CD4-positive, alpha-beta memory T cell (primary cell): ENCODE results near the gene SPON2. TPM values are rescaled to one million over a fixed set of nuclear protein-coding genes. Genes with fewer than 3 reads are reported as not detected.

Source experiments
- CTCF ChIA-PET: fragments of 350-600 bp; sonication (Branson Sonifier 250); formaldehyde crosslinking; loops from one replicate; lab custom pipeline; 2021; ENCODE audit warnings: inconsistent platforms; ENCODE audit not compliant: partially characterized antibody; lab: Charles Lee
- POLR2A ChIA-PET: fragments of 350-600 bp; sonication (Branson Sonifier 250); formaldehyde crosslinking; loops from one replicate; lab custom pipeline; 2021; ENCODE audit not compliant: partially characterized antibody; lab: Charles Lee
- DNase-seq, 5 donors: peaks; one replicate each; pipeline versions ENCODE4 v3.0.0 to v3.0.0-alpha.2; 2020 to 2022; ENCODE audit warnings: mixed read lengths in 1 of 5
- H3K27ac ChIP-seq: one replicate; pipeline ENCODE4 v1.7.0; 2013; ENCODE audit warnings: low read depth, low read length
- H3K27me3 ChIP-seq: 2 replicates; pipeline ENCODE4 v1.7.0; 2013; ENCODE audit warnings: mild to moderate bottlenecking, low read length, moderate library complexity; ENCODE audit not compliant: insufficient read depth
- H3K36me3 ChIP-seq: 2 replicates; pipeline ENCODE4 v1.7.0; 2013; ENCODE audit warnings: mild to moderate bottlenecking, low read length, moderate library complexity; ENCODE audit not compliant: insufficient read depth
- H3K4me1 ChIP-seq: 2 replicates; pipeline ENCODE4 v1.7.0; 2013; ENCODE audit warnings: mild to moderate bottlenecking, low read length, moderate library complexity; ENCODE audit not compliant: insufficient read depth
- H3K4me3 ChIP-seq, 2 donors: one replicate each; pipeline ENCODE4 v1.7.0; 2013; ENCODE audit warnings: low read length in 2 of 2, mild to moderate bottlenecking in 1 of 2
- H3K9me3 ChIP-seq, 2 donors: one replicate each; pipeline ENCODE4 v1.7.0; 2013; ENCODE audit warnings: low read length in 2 of 2, control low read depth in 1 of 2; ENCODE audit not compliant: control insufficient read depth in 1 of 2
- H3K27ac Mint-ChIP-seq, 7 donors: one replicate each; pipeline ENCODE4 v1.8.0; 2020 to 2021; ENCODE audit warnings: mixed read lengths in 7 of 7, mild to moderate bottlenecking in 6 of 7, inconsistent platforms in 3 of 7, moderate library complexity in 3 of 7
- H3K27me3 Mint-ChIP-seq, 2 donors: one replicate each; pipeline ENCODE4 v1.8.0; 2020 to 2021; ENCODE audit warnings: mixed read lengths in 2 of 2
- H3K36me3 Mint-ChIP-seq, 2 donors: one replicate each; pipeline ENCODE4 v1.8.0; 2020 to 2021; ENCODE audit warnings: mixed read lengths in 2 of 2, inconsistent platforms in 1 of 2, mild to moderate bottlenecking in 1 of 2
- H3K4me1 Mint-ChIP-seq, 4 donors: one replicate each; pipeline ENCODE4 v1.8.0; 2020 to 2021; ENCODE audit warnings: mixed read lengths in 4 of 4, mild to moderate bottlenecking in 1 of 4
- H3K4me3 Mint-ChIP-seq, 8 donors: one replicate each; pipeline ENCODE4 v1.8.0; 2020 to 2021; ENCODE audit warnings: mixed read lengths in 8 of 8, mild to moderate bottlenecking in 7 of 8, moderate library complexity in 6 of 8, inconsistent platforms in 3 of 8
- H3K9me3 Mint-ChIP-seq, 8 donors: one replicate each; pipeline ENCODE4 v1.8.0; 2020 to 2021; ENCODE audit warnings: mixed read lengths in 8 of 8, mild to moderate bottlenecking in 5 of 8, inconsistent platforms in 3 of 8, moderate library complexity in 1 of 8
- intact Hi-C: fragments of 100-400 bp; cut with micrococcal nuclease; formaldehyde crosslinking; loops from one replicate; pipeline ENCODE4 v1.15.1; 2023
- polyA plus RNA-seq, 2 donors: library from polyadenylated mRNA; unstranded; fragments of 300-500 nt; fragmentation: Illumina TruSeq; gene quantifications; one replicate each; pipeline ENCODE4 v1.2.3, GENCODE V29; 2021
- total RNA-seq, 2 experiments: library from RNA; stranded (reverse); gene quantifications; one replicate each; pipeline ENCODE4 v1.2.3, GENCODE V29; 2021

Gene SPON2
- total and polyA plus RNA-seq, 4 experiments from 2014 or later, result 5.4 to 8.4 (median 7.2) TPM

DNA sequence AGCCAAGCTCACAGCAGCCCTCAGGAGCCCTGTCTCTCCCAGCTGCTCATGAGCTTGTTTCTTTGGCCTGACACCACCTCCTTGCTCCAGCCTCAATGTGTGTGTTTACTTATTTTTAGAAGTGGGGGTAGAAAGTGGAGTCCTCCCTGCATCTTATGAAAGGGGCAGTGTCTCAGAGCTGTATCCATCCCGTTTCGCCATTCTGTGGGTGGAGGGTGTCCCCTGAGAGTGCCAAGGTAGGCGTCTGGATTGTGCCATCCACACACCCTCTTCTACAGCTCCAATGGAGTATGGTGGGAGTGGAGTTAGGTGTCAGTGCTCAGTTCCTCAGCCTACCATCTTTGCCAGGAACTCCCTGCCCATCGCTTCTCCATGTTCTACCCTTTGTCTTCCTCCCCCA is 8.3 kb downstream of the SPON2 start:
- no peak overlapping the region for H3K4me3 Mint-ChIP-seq
- Histone ChIP-seq H3K9me3 (no peaks in the 10 kb centered on the region), H3K36me3 (no peaks in the 10 kb centered on the region), H3K27ac (no peak overlapping the region), H3K4me1 (peaks cover 12% of the 10 kb centered on the region), H3K27me3 (no peaks in the 10 kb centered on the region), H3K4me3 (no peak overlapping the region)
- no peaks in the 10 kb centered on the region for H3K9me3 Mint-ChIP-seq
- ChIA-PET CTCF (interaction anchor here (0.9 to 1.9 kb wide), 6 partner anchors 13 to 116 kb away, joined by 3 to 7 read pairs (median 3); no protein-coding TSS in a partner anchor), POLR2A (no interaction called here)
- intact Hi-C loops, result no loop called here
- peaks cover 0 to 3% of the 10 kb centered on the region in 2 donors for H3K36me3 Mint-ChIP-seq
- no peak overlapping the region for H3K27ac Mint-ChIP-seq
- peaks cover 2 to 3% of the 10 kb centered on the region in 2 donors for H3K27me3 Mint-ChIP-seq
- H3K4me1 Mint-ChIP-seq, result peaks cover 9 to 18% (median 14%) of the 10 kb centered on the region in 4 donors
- DNase-seq, result no peak

DNA sequence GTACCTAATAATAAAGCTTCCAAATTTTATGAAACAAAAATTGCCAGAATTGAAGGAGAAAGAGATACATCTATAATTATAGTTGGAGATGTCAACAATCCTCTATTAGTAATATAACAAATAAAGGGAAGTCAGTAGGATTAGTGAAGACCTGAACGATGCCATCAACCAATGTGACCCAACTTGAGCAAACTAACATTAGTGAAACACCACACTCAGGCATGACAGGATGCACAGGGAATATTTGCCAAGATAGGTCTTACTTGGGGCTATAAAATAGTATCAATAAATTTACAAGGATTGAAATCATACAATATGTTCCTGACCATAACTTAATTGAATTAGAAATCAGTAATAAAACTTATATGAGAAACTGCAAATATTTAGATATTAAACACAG is 12.0 kb downstream of the SPON2 start:
- H3K4me1 ChIP-seq, result no peaks in the 10 kb centered on the region
- POLR2A ChIA-PET, result no interaction called here
- Mint-ChIP-seq H3K9me3 (peaks cover 0 to 15% (median 3%) of the 10 kb centered on the region in 8 donors), H3K27me3 (peaks cover 2 to 3% of the 10 kb centered on the region in 2 donors), H3K27ac (no peak overlapping the region), H3K4me3 (no peak overlapping the region), H3K4me1 (peaks cover 0 to 5% (median 2%) of the 10 kb centered on the region in 4 donors), H3K36me3 (no peaks in the 10 kb centered on the region)
- H3K4me3 ChIP-seq, result no peak overlapping the region
- H3K9me3 ChIP-seq, result no peaks in the 10 kb centered on the region
- CTCF ChIA-PET, result no interaction called here
- DNase-seq, result no peak
- H3K27me3 ChIP-seq, result no peaks in the 10 kb centered on the region
- H3K27ac ChIP-seq, result no peak overlapping the region
- H3K36me3 ChIP-seq, result no peaks in the 10 kb centered on the region
- intact Hi-C loops, result no loop called here

DNA sequence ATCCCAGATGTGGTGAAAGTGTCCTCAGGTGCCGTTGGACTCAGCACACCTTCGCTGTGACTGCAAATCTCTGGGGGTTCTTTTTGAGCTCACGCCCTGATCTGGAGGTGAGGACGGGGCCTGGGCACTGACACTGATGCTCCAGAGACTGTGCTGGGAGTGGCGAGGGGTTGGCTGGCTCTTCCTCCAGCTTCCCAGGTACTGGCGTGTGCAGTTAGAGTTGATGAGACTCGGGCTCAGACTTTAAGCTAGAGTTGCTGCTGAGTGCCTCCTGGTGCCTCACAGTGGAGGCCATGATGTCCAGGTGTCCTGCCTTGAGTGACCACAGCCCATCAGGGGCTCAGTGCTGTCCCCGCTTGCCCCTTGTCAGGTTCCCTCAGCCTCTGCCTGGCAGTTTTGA is 16.3 kb downstream of the SPON2 start:
- no peaks in the 10 kb centered on the region for H3K36me3 Mint-ChIP-seq

DNA sequence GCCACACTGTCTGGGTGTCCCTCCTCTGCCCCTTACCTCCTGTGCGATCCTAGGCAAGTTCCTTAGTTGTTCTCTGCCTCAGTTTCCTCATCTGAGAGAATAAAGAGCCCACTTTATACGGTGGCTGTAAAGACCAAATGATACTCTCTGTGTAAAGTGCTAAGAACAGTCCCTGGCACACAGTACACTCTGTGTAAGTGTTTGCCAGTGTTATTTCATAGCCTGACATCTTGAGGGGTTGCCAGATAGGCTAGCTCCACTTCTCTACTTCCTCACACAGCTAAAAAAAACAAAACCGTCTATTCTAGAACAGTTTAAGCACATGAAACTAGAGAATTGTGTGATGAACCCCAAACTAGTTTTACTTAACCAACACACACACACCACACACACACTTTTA is 17.1 kb downstream of the SPON2 start:
- no peaks in the 10 kb centered on the region for H3K36me3 Mint-ChIP-seq
- no peaks in the 10 kb centered on the region for H3K9me3 ChIP-seq
- peaks cover 0 to 15% (median 3%) of the 10 kb centered on the region in 8 donors for H3K9me3 Mint-ChIP-seq
- POLR2A ChIA-PET, result no interaction called here
- H3K27ac ChIP-seq, result no peak overlapping the region
- H3K36me3 ChIP-seq, result no peaks in the 10 kb centered on the region
- peak overlapping the region in 1 of 8 donors; percentile 13 for H3K4me3 Mint-ChIP-seq
- no peaks in the 10 kb centered on the region for H3K4me1 ChIP-seq
- peaks cover 13% of the 10 kb centered on the region in 2 donors for H3K27me3 Mint-ChIP-seq
- CTCF ChIA-PET, result interaction anchor here (1.6 kb wide), 1 partner anchor 12 kb away, joined by 5 read pairs; no protein-coding TSS in a partner anchor
- H3K27ac Mint-ChIP-seq, result no peak overlapping the region
- H3K27me3 ChIP-seq, result no peaks in the 10 kb centered on the region
- no peak overlapping the region for H3K4me3 ChIP-seq
- intact Hi-C loops, result no loop called here
- DNase-seq, result no peak
- H3K4me1 Mint-ChIP-seq, result no peaks in the 10 kb centered on the region

More for the DNA sequence above, 16.3 kb downstream of the SPON2 start:
- POLR2A ChIA-PET, result no interaction called here
- no peaks in the 10 kb centered on the region for H3K36me3 ChIP-seq
- Mint-ChIP-seq H3K27ac (peak overlapping the region in 1 of 7 donors; percentile 68), H3K4me1 (no peaks in the 10 kb centered on the region), H3K9me3 (peaks cover 0 to 15% (median 3%) of the 10 kb centered on the region in 8 donors), H3K4me3 (no peak overlapping the region), H3K27me3 (peaks cover 13% of the 10 kb centered on the region in 2 donors)
- H3K27ac ChIP-seq, result no peak overlapping the region
- H3K4me1 ChIP-seq, result no peaks in the 10 kb centered on the region
- no peak for DNase-seq
- no peaks in the 10 kb centered on the region for H3K9me3 ChIP-seq
- H3K27me3 ChIP-seq, result no peaks in the 10 kb centered on the region
- intact Hi-C loops, result no loop called here
- CTCF ChIA-PET, result interaction anchor here (2.8 kb wide), 1 partner anchor 11 kb away, joined by 14 read pairs; no protein-coding TSS in a partner anchor
- H3K4me3 ChIP-seq, result no peak overlapping the region

DNA sequence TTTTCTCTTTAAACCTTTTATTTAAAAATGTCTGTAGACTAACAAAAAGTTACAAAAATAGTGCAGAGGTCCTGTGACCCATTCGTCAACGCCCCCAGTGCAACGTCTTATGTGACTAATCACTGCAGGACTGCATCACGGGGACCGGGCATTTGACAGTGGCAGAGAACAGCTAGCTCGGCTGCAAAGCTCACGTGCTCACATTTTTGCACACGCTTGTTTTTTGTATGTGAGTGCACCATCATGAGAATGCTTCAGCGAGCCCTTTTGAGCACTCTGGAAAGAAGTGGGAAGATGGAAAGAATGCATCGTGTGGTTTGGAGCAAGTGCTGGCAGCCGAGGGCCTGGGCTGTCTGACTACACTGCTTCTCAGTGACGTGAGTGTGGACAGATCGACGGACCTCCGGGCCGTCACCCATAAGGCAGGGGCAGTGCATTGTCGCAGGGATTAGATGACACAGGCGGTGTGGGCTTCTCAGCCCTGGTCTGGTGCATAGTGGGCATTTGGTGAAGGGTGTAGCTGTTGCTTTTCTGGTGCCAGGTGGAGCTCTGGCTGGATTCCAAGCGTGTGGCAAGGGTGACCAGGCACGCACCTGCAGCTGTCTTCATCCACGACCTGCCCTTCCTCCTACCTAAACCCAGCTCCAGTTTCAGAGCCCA is 17.7 kb downstream of the SPON2 start:
- no peak for DNase-seq
- CTCF ChIA-PET, result interaction anchor here (1.1 to 1.6 kb wide), 2 partner anchors 13 to 24 kb away, joined by 3 to 5 read pairs; no protein-coding TSS in a partner anchor
- Mint-ChIP-seq H3K4me3 (no peak overlapping the region), H3K4me1 (no peaks in the 10 kb centered on the region), H3K27ac (peak overlapping the region in 1 of 7 donors; percentile 53), H3K27me3 (peaks cover 13% of the 10 kb centered on the region in 2 donors), H3K9me3 (peaks cover 0 to 15% (median 3%) of the 10 kb centered on the region in 8 donors), H3K36me3 (no peaks in the 10 kb centered on the region)
- Histone ChIP-seq H3K4me3 (no peak overlapping the region), H3K27me3 (no peaks in the 10 kb centered on the region), H3K36me3 (no peaks in the 10 kb centered on the region), H3K27ac (no peak overlapping the region), H3K4me1 (no peaks in the 10 kb centered on the region), H3K9me3 (no peaks in the 10 kb centered on the region)
- POLR2A ChIA-PET, result no interaction called here
- intact Hi-C loops, result no loop called here

DNA sequence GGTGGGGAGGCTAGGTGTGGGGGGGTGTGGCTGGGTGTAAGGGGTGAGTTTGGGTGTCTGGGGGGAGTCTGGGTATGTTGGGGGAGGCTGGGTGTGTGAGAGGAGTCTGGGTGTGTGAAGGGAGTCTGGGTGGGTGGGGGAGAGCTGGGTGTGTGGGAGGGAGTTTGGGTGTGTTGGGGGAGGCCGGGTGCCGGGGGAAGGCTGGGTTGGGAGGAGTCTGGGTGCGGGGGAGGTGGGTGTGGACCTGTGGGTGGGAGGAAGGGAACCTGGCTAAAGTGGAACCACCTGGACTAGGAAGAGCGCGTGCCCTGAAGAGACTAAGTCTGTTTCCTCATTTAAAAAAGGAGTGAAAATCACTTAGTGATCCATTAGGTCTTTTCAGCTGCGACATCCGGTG is 18.3 kb downstream of the SPON2 start:
- ChIA-PET POLR2A (no interaction called here), CTCF (interaction anchor here (1.1 to 1.6 kb wide), 2 partner anchors 13 to 23 kb away, joined by 3 to 5 read pairs; no protein-coding TSS in a partner anchor)
- Mint-ChIP-seq H3K9me3 (peaks cover 0 to 15% (median 3%) of the 10 kb centered on the region in 8 donors), H3K36me3 (no peaks in the 10 kb centered on the region), H3K27ac (no peak overlapping the region), H3K4me3 (no peak overlapping the region), H3K4me1 (no peaks in the 10 kb centered on the region), H3K27me3 (peaks cover 13% of the 10 kb centered on the region in 2 donors)
- Histone ChIP-seq H3K27me3 (no peaks in the 10 kb centered on the region), H3K27ac (no peak overlapping the region), H3K4me3 (no peak overlapping the region), H3K36me3 (no peaks in the 10 kb centered on the region), H3K9me3 (no peaks in the 10 kb centered on the region), H3K4me1 (no peaks in the 10 kb centered on the region)
- DNase-seq, result no peak
- intact Hi-C loops, result no loop called here

DNA sequence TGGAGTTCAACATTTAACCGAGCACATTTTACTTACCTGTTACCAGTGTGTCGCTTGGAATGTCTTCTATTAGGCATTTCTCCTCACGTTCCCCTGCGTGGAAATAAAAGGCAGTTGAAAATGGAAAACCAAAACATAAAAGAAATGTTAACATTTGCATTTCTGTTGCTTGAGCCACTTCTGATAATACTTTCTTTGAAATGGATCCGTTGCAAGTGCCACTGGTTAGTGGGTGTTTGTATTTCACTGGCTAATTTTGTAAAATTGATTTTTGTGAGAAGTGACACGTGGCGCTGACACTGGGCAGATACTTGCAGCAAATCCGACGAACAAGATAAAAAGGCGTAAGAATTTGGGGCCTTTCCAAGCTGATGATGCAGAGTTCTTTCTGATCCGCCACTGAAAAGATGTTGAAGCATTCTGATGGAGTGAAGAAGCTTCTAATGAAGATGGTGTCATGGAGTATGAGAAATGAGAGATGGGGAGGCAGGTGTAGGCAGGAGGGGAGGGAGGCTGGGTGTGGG is 18.8 kb downstream of the SPON2 start:
- ChIA-PET POLR2A (no interaction called here), CTCF (interaction anchor here (1.6 kb wide), 1 partner anchor 14 kb away, joined by 5 read pairs; no protein-coding TSS in a partner anchor)
- no peaks in the 10 kb centered on the region for H3K4me1 ChIP-seq
- H3K4me3 ChIP-seq, result no peak overlapping the region
- Mint-ChIP-seq H3K9me3 (peaks cover 0 to 13% (median 3%) of the 10 kb centered on the region in 8 donors), H3K4me1 (no peaks in the 10 kb centered on the region), H3K27ac (no peak overlapping the region), H3K27me3 (peaks cover 13% of the 10 kb centered on the region in 2 donors), H3K4me3 (no peak overlapping the region), H3K36me3 (no peaks in the 10 kb centered on the region)
- DNase-seq, result no peak
- no peaks in the 10 kb centered on the region for H3K9me3 ChIP-seq
- no peak overlapping the region for H3K27ac ChIP-seq
- no peaks in the 10 kb centered on the region for H3K36me3 ChIP-seq
- no peaks in the 10 kb centered on the region for H3K27me3 ChIP-seq
- intact Hi-C loops, result no loop called here
